ENCODE results near the gene DEPDC1B. TPM values are rescaled to one million over a fixed set of nuclear protein-coding genes. Genes with fewer than 3 reads are reported as not detected.

The DEPDC1B gene
- total and polyA plus RNA-seq, 4 donors: 0.55 to 3.1 (median 0.70) TPM

GRCh38 chr5:60598424-60598823 is 101.5 kb downstream of the DEPDC1B start:
- no peaks in the 10 kb centered on the region for H3K9me3 ChIP-seq (ENCODE audit: control insufficient read depth in 4 of 4, insufficient read depth in 3 of 4, low read length in 3 of 4)
- DNase-seq (no peak), ATAC-seq (ENCODE audit: insufficient read depth, low FRiP score) (no peak)
- 36 to 75% methylated on average over 4 of the region's 4 CpGs for WGBS, 2 donors
- no peak for TF ChIP-seq CTCF (IDR thresholded peaks at IDR 0.05; ENCODE audit: control extremely low read depth, extremely low read depth)
- H3K4me1 ChIP-seq (ENCODE audit: control insufficient read depth in 5 of 5, insufficient read depth in 5 of 5, low read length in 5 of 5): peaks cover 0 to 10% (median 0%) of the 10 kb centered on the region in 5 donors
- no peak overlapping the region for H3K4me3 ChIP-seq
- no peak overlapping the region for H3K27ac ChIP-seq (ENCODE audit: low read depth in 1 of 2, low read length in 1 of 2)
- no peak overlapping the region for H3K9ac ChIP-seq (ENCODE audit: insufficient read depth in 1 of 2, low read length in 2 of 2)
- H3K36me3 ChIP-seq (ENCODE audit: control insufficient read depth in 4 of 4, insufficient read depth in 4 of 4, low read length in 4 of 4): peaks cover 0 to 3% (median 0%) of the 10 kb centered on the region in 4 donors
- no peaks in the 10 kb centered on the region for H3K27me3 ChIP-seq (ENCODE audit: control insufficient read depth in 3 of 3, insufficient read depth in 3 of 3, low read length in 2 of 3)

DNA sequence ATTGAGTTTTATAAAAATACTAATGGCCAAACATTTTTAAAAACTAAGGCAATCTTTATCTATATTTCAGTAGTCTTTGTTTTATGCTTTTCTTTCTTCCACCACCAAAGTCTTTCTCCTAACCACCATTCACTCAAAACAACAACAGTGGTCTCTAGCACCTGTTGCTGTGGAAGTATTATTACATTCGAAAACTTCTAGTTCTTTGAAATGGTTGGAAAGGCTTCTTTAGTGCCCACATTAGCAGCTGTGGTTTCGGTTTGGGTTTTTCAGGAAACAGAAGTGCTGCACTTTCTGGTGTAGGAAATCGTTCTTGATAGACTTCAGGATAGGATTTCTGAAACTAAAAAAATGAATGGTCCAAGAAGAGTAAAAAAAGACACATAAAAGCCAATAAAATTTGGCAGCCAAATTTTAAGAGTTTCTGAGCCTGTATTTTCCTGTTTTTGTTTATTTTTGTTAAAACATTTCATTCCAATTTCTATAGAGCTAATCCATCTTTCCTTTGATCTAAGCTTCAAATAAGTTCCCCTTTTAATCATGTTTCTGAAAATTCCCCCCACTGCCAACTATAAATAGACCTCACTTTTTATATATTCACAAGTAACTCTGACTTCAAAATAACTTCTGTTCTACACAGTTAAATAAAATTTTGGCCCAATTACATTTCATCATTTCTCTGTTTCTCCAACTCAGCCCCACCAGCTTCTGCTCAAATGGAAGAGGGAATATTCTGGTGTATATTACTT is 102.2 kb downstream of the DEPDC1B start:
- Histone ChIP-seq H3K4me1 (ENCODE audit: control insufficient read depth in 5 of 5, insufficient read depth in 5 of 5, low read length in 5 of 5) (peaks cover 0 to 10% (median 0%) of the 10 kb centered on the region in 5 donors), H3K27me3 (ENCODE audit: control insufficient read depth in 3 of 3, insufficient read depth in 3 of 3, low read length in 2 of 3) (no peaks in the 10 kb centered on the region), H3K9me3 (ENCODE audit: control insufficient read depth in 4 of 4, insufficient read depth in 3 of 4, low read length in 3 of 4) (no peaks in the 10 kb centered on the region), H3K4me3 (no peak overlapping the region), H3K9ac (ENCODE audit: insufficient read depth in 1 of 2, low read length in 2 of 2) (no peak overlapping the region), H3K27ac (ENCODE audit: low read depth in 1 of 2, low read length in 1 of 2) (no peak overlapping the region), H3K36me3 (ENCODE audit: control insufficient read depth in 4 of 4, insufficient read depth in 4 of 4, low read length in 4 of 4) (peaks cover 0 to 3% (median 0%) of the 10 kb centered on the region in 4 donors)
- DNase-seq (peak in 2 of 3 donors; percentile 49 to 60), ATAC-seq (ENCODE audit: insufficient read depth, low FRiP score) (no peak)
- WGBS, 2 donors: 15 to 33% methylated on average over 3 of the region's 3 CpGs
- no peak for TF ChIP-seq CTCF (IDR thresholded peaks at IDR 0.05; ENCODE audit: control extremely low read depth, extremely low read depth)

GRCh38 chr5:60594715-60595477 is 105.1 kb downstream of the DEPDC1B start:
- Histone ChIP-seq H3K9me3 (ENCODE audit: control insufficient read depth in 4 of 4, insufficient read depth in 3 of 4, low read length in 3 of 4) (peaks cover 0 to 2% (median 0%) of the 10 kb centered on the region in 4 donors), H3K27me3 (ENCODE audit: control insufficient read depth in 3 of 3, insufficient read depth in 3 of 3, low read length in 2 of 3) (no peaks in the 10 kb centered on the region), H3K4me3 (no peak overlapping the region), H3K4me1 (ENCODE audit: control insufficient read depth in 5 of 5, insufficient read depth in 5 of 5, low read length in 5 of 5) (peaks cover 0 to 10% (median 0%) of the 10 kb centered on the region in 5 donors), H3K27ac (ENCODE audit: low read depth in 1 of 2, low read length in 1 of 2) (no peak overlapping the region), H3K9ac (ENCODE audit: insufficient read depth in 1 of 2, low read length in 2 of 2) (no peak overlapping the region), H3K36me3 (ENCODE audit: control insufficient read depth in 4 of 4, insufficient read depth in 4 of 4, low read length in 4 of 4) (peaks cover 0 to 3% (median 0%) of the 10 kb centered on the region in 4 donors)
- DNase-seq (peak; percentile 77 to 84 (median 84)), ATAC-seq (ENCODE audit: insufficient read depth, low FRiP score) (no peak)
- TF ChIP-seq CTCF (IDR thresholded peaks at IDR 0.05; ENCODE audit: control extremely low read depth, extremely low read depth): no peak
- WGBS, 2 donors: 74 to 82% methylated on average over 4 of the region's 4 CpGs

Measured in lung (tissue), 12 donors.